Vagina (tissue), 2 donors: Measurements from ENCODE around the gene SARDH.

ENCODE experiments used
- POLR2A ChIP-seq, 2 donors: fragments of 450-650 bp; IDR thresholded peaks; one replicate each; pipeline ENCODE4 v1.6.1; 2017; ENCODE audit warnings: antibody characterized with exemption in 2 of 2, mild to moderate bottlenecking in 2 of 2, moderate library complexity in 2 of 2
- TF ChIP-seq, protein P1 (sequence below), 3 experiments: fragments of 450-650 bp in 2 of 3; fragments of 200-600 bp in 1 of 3; sonication (generic) in 1 of 3; IDR thresholded peaks; one replicate each; pipeline ENCODE4 v1.5.1; 2017 to 2019; ENCODE audit warnings: antibody characterized with exemption in 3 of 3, mild to moderate bottlenecking in 2 of 3, moderate library complexity in 2 of 3

DNA sequence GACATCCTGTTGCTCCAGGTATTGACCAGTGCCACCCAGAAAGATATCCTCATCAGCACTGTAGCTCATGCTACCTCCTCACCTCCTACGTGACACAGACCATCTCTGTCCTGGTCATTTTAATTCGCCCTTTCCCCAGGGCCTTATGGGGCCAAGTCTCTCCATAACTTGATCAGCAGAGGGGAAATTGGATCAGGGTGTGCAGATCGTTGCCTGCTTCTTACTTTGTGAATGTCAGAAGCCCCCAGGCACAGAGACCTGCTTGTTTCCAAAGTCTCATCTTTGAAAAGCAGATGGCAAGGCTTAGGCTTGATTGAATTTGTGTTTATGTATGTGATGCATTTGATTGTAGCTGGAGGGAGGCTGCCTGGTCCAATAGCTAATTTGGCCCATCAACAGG, 110.8 kb downstream of the SARDH start:
- TF ChIP-seq POLR2A (IDR thresholded peaks at IDR 0.05): no peak
- TF ChIP-seq, protein P1, sequence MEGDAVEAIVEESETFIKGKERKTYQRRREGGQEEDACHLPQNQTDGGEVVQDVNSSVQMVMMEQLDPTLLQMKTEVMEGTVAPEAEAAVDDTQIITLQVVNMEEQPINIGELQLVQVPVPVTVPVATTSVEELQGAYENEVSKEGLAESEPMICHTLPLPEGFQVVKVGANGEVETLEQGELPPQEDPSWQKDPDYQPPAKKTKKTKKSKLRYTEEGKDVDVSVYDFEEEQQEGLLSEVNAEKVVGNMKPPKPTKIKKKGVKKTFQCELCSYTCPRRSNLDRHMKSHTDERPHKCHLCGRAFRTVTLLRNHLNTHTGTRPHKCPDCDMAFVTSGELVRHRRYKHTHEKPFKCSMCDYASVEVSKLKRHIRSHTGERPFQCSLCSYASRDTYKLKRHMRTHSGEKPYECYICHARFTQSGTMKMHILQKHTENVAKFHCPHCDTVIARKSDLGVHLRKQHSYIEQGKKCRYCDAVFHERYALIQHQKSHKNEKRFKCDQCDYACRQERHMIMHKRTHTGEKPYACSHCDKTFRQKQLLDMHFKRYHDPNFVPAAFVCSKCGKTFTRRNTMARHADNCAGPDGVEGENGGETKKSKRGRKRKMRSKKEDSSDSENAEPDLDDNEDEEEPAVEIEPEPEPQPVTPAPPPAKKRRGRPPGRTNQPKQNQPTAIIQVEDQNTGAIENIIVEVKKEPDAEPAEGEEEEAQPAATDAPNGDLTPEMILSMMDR (IDR thresholded peaks at IDR 0.05): no peak
